GM12878 (cell line): ENCODE data around the gene IRS1. TPM values are rescaled to one million over a fixed set of nuclear protein-coding genes. Genes with fewer than 3 reads are reported as not detected.

Experiments used
- CTCF ChIP-seq, 3 experiments: IDR thresholded peaks in 2 of 3; conservative IDR thresholded peaks in 1 of 3; 2 replicates each; pipeline ENCODE4 v1.5.1; 2011; ENCODE audit warnings: low read depth in 3 of 3, low read length in 3 of 3, mild to moderate bottlenecking in 3 of 3, control low read depth in 2 of 3, moderate library complexity in 2 of 3, inconsistent platforms in 1 of 3, mixed read lengths in 1 of 3; ENCODE audit not compliant: control insufficient read depth in 2 of 3, insufficient read depth in 1 of 3; ENCODE audit errors: extremely low read depth in 1 of 3
- IKZF1 ChIP-seq: fragments of 450-650 bp; conservative IDR thresholded peaks from 2 replicates; pipeline ENCODE4 v1.6.1; 2017; ENCODE audit warnings: antibody characterized with exemption, mild to moderate bottlenecking
- JUNB ChIP-seq: IDR thresholded peaks from 2 replicates; pipeline ENCODE4 v1.6.1; 2016; ENCODE audit warnings: antibody characterized with exemption, mild to moderate bottlenecking
- NFIC ChIP-seq: IDR thresholded peaks from 2 replicates; pipeline ENCODE4 v1.6.1; 2012; ENCODE audit warnings: low read depth, mild to moderate bottlenecking, inconsistent platforms, low read length, moderate library complexity
- NFYA ChIP-seq: IDR thresholded peaks from 2 replicates; pipeline ENCODE4 v1.6.1; 2011; ENCODE audit warnings: low read depth, mild to moderate bottlenecking, low read length, improper control_type of control experiment, borderline replicate concordance
- NFYB ChIP-seq: IDR thresholded peaks from 2 replicates; pipeline ENCODE4 v1.6.1; 2011; ENCODE audit warnings: low read depth, mild to moderate bottlenecking, low read length, improper control_type of control experiment, moderate library complexity; ENCODE audit not compliant: insufficient read depth
- NR2F1 ChIP-seq: fragments of 450-650 bp; conservative IDR thresholded peaks from 2 replicates; pipeline ENCODE4 v1.6.1; 2017; ENCODE audit warnings: mild to moderate bottlenecking
- POLR2A ChIP-seq: IDR thresholded peaks from 2 replicates; pipeline ENCODE4 v1.6.1; 2011; ENCODE audit warnings: low read depth, mild to moderate bottlenecking, low read length
- RELB ChIP-seq: fragments of 450-650 bp; IDR thresholded peaks from 2 replicates; pipeline ENCODE4 v1.6.1; 2017; ENCODE audit warnings: low read depth, mild to moderate bottlenecking, moderate library complexity
- SIX5 ChIP-seq: IDR thresholded peaks from 2 replicates; pipeline ENCODE4 v1.6.1; 2011; ENCODE audit warnings: mild to moderate bottlenecking, low read depth, low read length, moderate library complexity; ENCODE audit not compliant: severe bottlenecking
- SMARCA5 ChIP-seq: fragments of 450-650 bp; IDR thresholded peaks from 2 replicates; pipeline ENCODE4 v1.6.1; 2017; ENCODE audit warnings: mild to moderate bottlenecking
- TCF12 ChIP-seq: IDR thresholded peaks from 2 replicates; pipeline ENCODE4 v1.6.1; 2011; ENCODE audit warnings: low read depth, mild to moderate bottlenecking, low read length
- YY1 ChIP-seq: IDR thresholded peaks from 2 replicates; pipeline ENCODE4 v1.6.1; 2011; ENCODE audit warnings: low read depth, mild to moderate bottlenecking, low read length
- ZNF274 ChIP-seq: IDR thresholded peaks from one replicate; pipeline ENCODE4 v1.8.0; 2011; ENCODE audit not compliant: insufficient read length, insufficient read depth
- ZNF592 ChIP-seq: fragments of 450-650 bp; IDR thresholded peaks from 2 replicates; pipeline ENCODE4 v1.6.1; 2017; ENCODE audit warnings: mild to moderate bottlenecking, moderate library complexity
- polyA plus RNA-seq, 11 experiments: library from polyadenylated mRNA; depleted of rRNA in 4 of 11; unstranded in 6 of 11; stranded (reverse) in 5 of 11; fragments of >200 nt; fragmentation: Nextera tagmentation in 4 of 11; fragmentation: Illumina TruSeq in 1 of 11; extraction: Ambion mirVana in 4 of 11; extraction: Trizol in 1 of 11; gene quantifications; 1 replicate in 1 of 11; 2 replicates in 10 of 11; pipeline versions ENCODE4 v1.2.1 to v1.2.3, GENCODE V29; 2011 to 2016; ENCODE audit warnings: inconsistent platforms in 2 of 11, missing spikeins in 2 of 11, low read depth in 1 of 11
- total RNA-seq, 4 experiments: library from RNA; depleted of rRNA in 3 of 4; stranded (reverse); fragments of >200 nt in 3 of 4; fragmentation: Illumina TruSeq in 1 of 4; extraction: Trizol in 1 of 4; gene quantifications; 2 replicates each; pipeline versions ENCODE4 v1.2.1 to v1.2.3, GENCODE V29; 2013 to 2021
- TF ChIP-seq, protein P1 (sequence below): fragments of 450-650 bp; IDR thresholded peaks from 2 replicates; pipeline ENCODE4 v1.6.1; 2017; ENCODE audit warnings: borderline replicate concordance
- TF ChIP-seq, protein P2 (sequence below): IDR thresholded peaks from 2 replicates; pipeline ENCODE4 v1.6.1; 2011; ENCODE audit warnings: borderline replicate concordance, low read depth, mild to moderate bottlenecking, moderate library complexity, mixed read lengths, low read length; ENCODE audit not compliant: insufficient read depth; ENCODE audit errors: extremely low read length
- TF ChIP-seq, protein P3 (sequence below): fragments of 150-350 bp; IDR thresholded peaks from 2 replicates; pipeline ENCODE4 v1.6.1; 2014; ENCODE audit warnings: mild to moderate bottlenecking, low read depth, low read length

IRS1 gene
- total and polyA plus RNA-seq, 10 of the 15 experiments (the other 5 are each of a cell fraction or from before 2014, with no cell fraction given): 0.03 to 1.7 (median 0.34) TPM

DNA sequence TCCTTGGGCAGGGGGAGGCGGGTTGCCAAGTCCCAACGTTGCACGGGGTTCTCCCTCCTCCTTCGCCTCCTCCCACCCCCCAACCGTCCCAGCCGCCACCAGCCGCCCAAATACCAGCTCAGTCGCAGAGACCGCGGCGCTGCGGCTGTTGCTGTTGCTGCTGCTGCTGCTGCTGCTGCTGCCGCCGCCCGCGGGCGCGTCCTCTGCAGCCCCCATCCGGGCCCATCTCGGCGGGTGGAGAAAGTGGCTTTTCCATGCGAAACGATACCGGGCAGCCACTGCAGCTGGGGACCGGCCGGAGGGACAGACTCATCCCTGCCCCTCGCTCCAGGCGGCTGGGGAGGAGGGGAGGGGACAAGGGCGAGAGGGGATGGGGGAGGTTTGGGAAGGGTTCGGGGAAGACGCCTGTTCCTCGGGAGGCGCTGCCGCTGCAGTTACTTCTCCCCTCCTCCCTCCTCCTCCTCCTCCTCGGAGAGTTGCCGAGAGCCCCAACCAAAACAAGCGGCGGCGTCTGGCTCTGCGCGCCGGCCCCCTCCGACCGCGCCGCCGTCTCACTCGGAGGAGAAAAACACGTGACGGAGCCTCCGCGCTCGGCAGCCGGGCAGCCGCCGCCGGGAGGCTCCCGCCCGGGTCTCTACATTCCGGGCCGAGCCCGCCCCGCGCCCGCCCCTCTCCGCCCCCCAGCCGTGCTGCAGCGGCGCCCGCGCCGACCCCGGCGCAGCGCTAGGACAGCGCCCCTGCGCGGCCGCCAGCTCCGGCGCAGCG is at the start of gene IRS1 (continued):
- TF ChIP-seq ZNF592: no peak
- TF ChIP-seq, protein P1, sequence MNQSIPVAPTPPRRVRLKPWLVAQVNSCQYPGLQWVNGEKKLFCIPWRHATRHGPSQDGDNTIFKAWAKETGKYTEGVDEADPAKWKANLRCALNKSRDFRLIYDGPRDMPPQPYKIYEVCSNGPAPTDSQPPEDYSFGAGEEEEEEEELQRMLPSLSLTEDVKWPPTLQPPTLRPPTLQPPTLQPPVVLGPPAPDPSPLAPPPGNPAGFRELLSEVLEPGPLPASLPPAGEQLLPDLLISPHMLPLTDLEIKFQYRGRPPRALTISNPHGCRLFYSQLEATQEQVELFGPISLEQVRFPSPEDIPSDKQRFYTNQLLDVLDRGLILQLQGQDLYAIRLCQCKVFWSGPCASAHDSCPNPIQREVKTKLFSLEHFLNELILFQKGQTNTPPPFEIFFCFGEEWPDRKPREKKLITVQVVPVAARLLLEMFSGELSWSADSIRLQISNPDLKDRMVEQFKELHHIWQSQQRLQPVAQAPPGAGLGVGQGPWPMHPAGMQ: no peak
- no peak for TF ChIP-seq NFYB
- 0 out of 2 replicates have a peak, but pooled peaks have one; percentile 17 for TF ChIP-seq POLR2A
- TF ChIP-seq SIX5: no peak
- TF ChIP-seq CTCF (IDR thresholded peaks at IDR 0.05 in 2 of 3, conservative IDR thresholded peaks at IDR 0.05 in 1 of 3; ENCODE audit: control insufficient read depth in 2 of 3, extremely low read depth in 1 of 3, insufficient read depth in 1 of 3, low read depth in 3 of 3, low read length in 3 of 3): peak in 2 of 3 experiments; percentile 1 to 37; a peak in 2 of 6 replicates
- no peak for TF ChIP-seq TCF12
- no peak for TF ChIP-seq JUNB
- TF ChIP-seq YY1: 0 out of 2 replicates have a peak, but pooled peaks have one; percentile 3
- 0 out of 2 replicates have a peak, but pooled peaks have one; percentile 18 for TF ChIP-seq IKZF1
- no peak for TF ChIP-seq RELB
- TF ChIP-seq, protein P2, sequence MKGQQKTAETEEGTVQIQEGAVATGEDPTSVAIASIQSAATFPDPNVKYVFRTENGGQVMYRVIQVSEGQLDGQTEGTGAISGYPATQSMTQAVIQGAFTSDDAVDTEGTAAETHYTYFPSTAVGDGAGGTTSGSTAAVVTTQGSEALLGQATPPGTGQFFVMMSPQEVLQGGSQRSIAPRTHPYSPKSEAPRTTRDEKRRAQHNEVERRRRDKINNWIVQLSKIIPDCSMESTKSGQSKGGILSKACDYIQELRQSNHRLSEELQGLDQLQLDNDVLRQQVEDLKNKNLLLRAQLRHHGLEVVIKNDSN: peak; percentile 43
- no peak for TF ChIP-seq SMARCA5
- TF ChIP-seq, protein P3, sequence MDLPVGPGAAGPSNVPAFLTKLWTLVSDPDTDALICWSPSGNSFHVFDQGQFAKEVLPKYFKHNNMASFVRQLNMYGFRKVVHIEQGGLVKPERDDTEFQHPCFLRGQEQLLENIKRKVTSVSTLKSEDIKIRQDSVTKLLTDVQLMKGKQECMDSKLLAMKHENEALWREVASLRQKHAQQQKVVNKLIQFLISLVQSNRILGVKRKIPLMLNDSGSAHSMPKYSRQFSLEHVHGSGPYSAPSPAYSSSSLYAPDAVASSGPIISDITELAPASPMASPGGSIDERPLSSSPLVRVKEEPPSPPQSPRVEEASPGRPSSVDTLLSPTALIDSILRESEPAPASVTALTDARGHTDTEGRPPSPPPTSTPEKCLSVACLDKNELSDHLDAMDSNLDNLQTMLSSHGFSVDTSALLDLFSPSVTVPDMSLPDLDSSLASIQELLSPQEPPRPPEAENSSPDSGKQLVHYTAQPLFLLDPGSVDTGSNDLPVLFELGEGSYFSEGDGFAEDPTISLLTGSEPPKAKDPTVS: no peak
- TF ChIP-seq NR2F1: no peak
- no peak for TF ChIP-seq NFYA
- no peak for TF ChIP-seq ZNF274
- no peak for TF ChIP-seq NFIC
